Thyroid gland (tissue), 4 donors: ENCODE data around the gene TEDC1. TPM values are rescaled to one million over a fixed set of nuclear protein-coding genes. Genes with fewer than 3 reads are reported as not detected.

ENCODE experiments used
- DNase-seq, 2 donors: peaks; one replicate each; pipeline ENCODE4 v3.0.0-alpha.2; 2019
- H3K27ac ChIP-seq, 3 donors: fragments of 200-600 bp; sonication (generic); 1 replicate in 2 of 3; 2 replicates in 1 of 3; pipeline ENCODE4 v1.5.1; 2016 to 2019; ENCODE audit warnings: mild to moderate bottlenecking in 1 of 3, moderate library complexity in 1 of 3
- H3K27me3 ChIP-seq: fragments of 200-600 bp; sonication (generic); one replicate; pipeline ENCODE4 v1.5.1; 2019
- H3K36me3 ChIP-seq, 2 donors: fragments of 200-600 bp; sonication (generic); one replicate each; pipeline ENCODE4 v1.5.1; 2016 to 2019
- H3K4me1 ChIP-seq, 2 donors: fragments of 200-600 bp; sonication (generic); one replicate each; pipeline ENCODE4 v1.5.1; 2017 to 2019
- H3K4me3 ChIP-seq, 3 donors: fragments of 200-600 bp; sonication (generic); replicated peaks in 1 of 3; 1 replicate in 2 of 3; 2 replicates in 1 of 3; pipeline ENCODE4 v1.5.1; 2016; ENCODE audit warnings: mild to moderate bottlenecking in 1 of 3
- H3K9me3 ChIP-seq: fragments of 200-600 bp; sonication (generic); one replicate; pipeline ENCODE4 v1.5.1; 2017
- POLR2A ChIP-seq, 2 donors: fragments of 450-650 bp; IDR thresholded peaks; one replicate each; pipeline ENCODE4 v1.6.1; 2017; ENCODE audit warnings: antibody characterized with exemption in 2 of 2, mild to moderate bottlenecking in 2 of 2, moderate library complexity in 1 of 2
- WGBS, 2 donors: methylation state at CpG; one replicate each; pipeline ENCODE4 v1.1.5; 2017; 5-methylcytosine and 5-hydroxymethylcytosine counted together
- intact Hi-C: fragments of 100-400 bp; cut with DNase I; formaldehyde crosslinking; loops from one replicate; pipeline ENCODE4 v1.15.1; 2023
- total RNA-seq, 4 donors: library from RNA; depleted of rRNA; stranded (reverse); fragments of >200 nt; gene quantifications; one replicate each; pipeline ENCODE4 v1.2.3, GENCODE V29; 2016
- TF ChIP-seq, protein P1 (sequence below), 6 experiments: fragments of 200-600 bp in 3 of 6; fragments of 450-650 bp in 3 of 6; sonication (generic) in 3 of 6; IDR thresholded peaks; one replicate each; pipeline ENCODE4 v1.5.1; 2016 to 2019; ENCODE audit warnings: antibody characterized with exemption in 6 of 6, mild to moderate bottlenecking in 2 of 6, inconsistent platforms in 1 of 6, moderate library complexity in 1 of 6

Gene TEDC1
- total RNA-seq, 4 donors from 2014 or later, result 3.4 to 13.9 (median 8.5) TPM

DNA sequence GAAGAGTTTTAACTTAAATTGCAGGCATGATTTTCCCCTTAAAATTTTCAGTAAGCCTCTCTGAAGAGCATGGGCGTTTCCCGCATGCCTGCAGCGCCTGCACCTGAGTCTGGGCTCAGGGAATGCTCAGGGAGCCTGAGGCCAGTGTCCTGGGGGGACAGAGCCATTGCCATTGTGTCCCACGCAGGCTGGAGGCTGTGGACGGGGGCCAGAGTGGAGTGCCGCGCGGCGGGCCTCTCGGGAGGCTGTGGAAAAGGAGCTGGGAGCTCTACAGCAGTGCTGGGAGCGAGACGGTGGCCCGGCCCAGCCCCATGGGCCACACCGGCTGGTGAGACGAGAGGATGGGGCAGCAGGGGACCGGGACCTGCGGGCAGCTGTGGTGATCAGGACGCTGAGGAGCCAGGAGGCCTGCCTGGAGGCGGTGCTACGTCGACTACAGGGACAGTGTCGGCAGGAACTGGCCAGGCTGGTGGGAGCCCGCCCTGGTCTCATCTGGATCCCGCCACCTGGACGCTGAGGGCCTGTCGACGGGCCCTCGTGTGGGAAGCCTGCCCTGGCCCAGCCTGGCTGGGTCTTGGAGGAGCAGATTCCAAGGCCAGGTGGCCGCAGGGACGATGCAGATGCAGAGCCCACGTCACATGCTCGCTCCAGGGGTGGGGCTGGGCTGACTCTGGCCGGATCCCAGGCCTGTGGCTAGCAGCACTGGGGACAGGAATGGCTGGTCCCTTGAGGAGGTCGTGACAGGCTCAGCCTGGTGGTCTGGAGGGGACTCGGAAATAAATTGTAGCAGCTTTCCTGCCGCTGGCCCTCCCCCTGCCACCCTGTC is 7.6 kb downstream of the TEDC1 start:
- H3K27me3 ChIP-seq, result no peaks in the 10 kb centered on the region
- 90 to 94% methylated on average over 22 to 32 of the region's 36 CpGs for WGBS, 2 donors
- no peak for TF ChIP-seq POLR2A (IDR thresholded peaks at IDR 0.05)
- TF ChIP-seq, protein P1, sequence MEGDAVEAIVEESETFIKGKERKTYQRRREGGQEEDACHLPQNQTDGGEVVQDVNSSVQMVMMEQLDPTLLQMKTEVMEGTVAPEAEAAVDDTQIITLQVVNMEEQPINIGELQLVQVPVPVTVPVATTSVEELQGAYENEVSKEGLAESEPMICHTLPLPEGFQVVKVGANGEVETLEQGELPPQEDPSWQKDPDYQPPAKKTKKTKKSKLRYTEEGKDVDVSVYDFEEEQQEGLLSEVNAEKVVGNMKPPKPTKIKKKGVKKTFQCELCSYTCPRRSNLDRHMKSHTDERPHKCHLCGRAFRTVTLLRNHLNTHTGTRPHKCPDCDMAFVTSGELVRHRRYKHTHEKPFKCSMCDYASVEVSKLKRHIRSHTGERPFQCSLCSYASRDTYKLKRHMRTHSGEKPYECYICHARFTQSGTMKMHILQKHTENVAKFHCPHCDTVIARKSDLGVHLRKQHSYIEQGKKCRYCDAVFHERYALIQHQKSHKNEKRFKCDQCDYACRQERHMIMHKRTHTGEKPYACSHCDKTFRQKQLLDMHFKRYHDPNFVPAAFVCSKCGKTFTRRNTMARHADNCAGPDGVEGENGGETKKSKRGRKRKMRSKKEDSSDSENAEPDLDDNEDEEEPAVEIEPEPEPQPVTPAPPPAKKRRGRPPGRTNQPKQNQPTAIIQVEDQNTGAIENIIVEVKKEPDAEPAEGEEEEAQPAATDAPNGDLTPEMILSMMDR (IDR thresholded peaks at IDR 0.05), result no peak
- no peak overlapping the region for H3K4me3 ChIP-seq
- no peak overlapping the region for H3K27ac ChIP-seq
- no peaks in the 10 kb centered on the region for H3K36me3 ChIP-seq
- no peaks in the 10 kb centered on the region for H3K4me1 ChIP-seq
- intact Hi-C loops, result no loop called here
- DNase-seq, result no peak
- H3K9me3 ChIP-seq, result no peaks in the 10 kb centered on the region

DNA sequence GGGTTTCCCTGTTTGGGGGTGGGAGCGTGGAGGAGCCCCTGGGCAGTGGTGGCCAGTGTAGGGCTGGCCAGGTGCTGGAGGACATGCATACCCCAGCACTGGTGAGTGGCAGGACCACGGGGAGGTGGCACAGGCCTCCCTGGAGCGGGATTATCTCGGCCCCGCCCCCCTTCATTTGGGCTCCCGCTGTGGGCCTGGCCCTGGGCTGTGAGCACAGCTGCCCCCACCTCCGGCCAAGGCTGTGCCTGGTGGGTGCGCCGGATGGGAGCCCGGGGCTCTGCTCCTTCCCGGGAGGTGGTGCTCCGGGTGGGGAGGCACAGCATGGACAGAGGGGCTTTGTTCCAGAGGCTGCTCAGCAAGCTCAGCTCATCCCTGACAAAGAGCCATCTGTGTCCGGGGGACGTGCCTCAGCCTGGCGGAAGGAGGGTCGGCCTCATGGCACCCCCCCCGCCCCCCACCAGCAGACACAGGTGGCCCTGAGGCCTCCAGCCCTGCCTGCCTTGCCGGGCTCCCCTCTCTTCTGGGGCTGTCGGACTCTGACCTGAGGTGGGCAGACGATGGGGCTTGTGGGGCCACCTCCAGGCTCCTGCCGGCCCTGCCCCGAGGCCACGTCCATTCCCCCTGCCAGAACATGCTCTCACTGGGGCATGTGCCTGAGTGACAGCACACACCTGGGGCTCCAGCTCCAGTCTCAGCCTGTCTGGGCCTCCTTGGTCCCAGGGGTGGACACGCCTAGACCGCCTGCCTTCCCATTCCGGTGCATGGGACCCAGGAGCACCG is 8.4 kb downstream of the TEDC1 start:
- 80 to 98% methylated on average over 5 to 6 of the region's 27 CpGs for WGBS, 2 donors
- H3K4me1 ChIP-seq, result no peaks in the 10 kb centered on the region
- TF ChIP-seq, protein P1 (IDR thresholded peaks at IDR 0.05), result no peak
- TF ChIP-seq POLR2A (IDR thresholded peaks at IDR 0.05), result no peak
- H3K9me3 ChIP-seq, result no peaks in the 10 kb centered on the region
- DNase-seq, result no peak
- H3K36me3 ChIP-seq, result no peaks in the 10 kb centered on the region
- intact Hi-C loops, result no loop called here
- H3K27ac ChIP-seq, result no peak overlapping the region
- no peak overlapping the region for H3K4me3 ChIP-seq
- H3K27me3 ChIP-seq, result no peaks in the 10 kb centered on the region

DNA sequence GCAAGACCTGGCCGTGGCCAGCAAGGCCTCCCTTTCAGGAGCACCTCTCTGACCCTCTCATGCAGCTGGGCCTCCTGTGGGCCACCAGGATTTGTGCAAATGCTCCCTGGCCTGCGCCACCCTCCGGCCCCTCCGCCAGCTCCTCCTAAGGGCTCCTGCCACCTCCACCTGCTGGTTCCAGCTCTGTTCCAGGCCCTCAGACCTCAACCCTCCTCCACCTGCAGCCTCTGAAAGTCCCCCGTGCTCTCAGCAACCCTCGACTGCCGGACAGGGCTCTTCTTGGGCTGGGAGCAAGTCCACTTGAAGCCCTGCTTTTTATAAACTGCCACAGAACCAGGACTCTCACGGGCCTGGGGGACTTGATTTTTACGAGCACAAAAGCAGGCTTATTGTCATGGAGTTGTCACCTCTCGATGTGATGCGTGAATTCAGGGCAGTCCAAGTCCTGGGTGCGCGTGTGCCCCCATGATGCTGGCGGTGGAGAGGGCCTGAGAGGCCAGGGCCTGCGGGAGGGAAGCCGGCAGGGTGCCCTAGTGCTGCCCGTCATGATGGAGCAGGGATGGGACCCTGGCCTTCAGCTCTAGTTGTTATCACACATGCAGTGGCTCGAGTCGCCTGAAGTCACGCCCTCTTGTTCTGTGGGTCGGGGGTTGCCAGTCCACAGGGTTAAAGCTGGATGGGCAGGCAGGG is 9.1 kb downstream of the TEDC1 start:
- Histone ChIP-seq H3K9me3 (no peaks in the 10 kb centered on the region), H3K27me3 (no peaks in the 10 kb centered on the region), H3K36me3 (no peaks in the 10 kb centered on the region), H3K27ac (no peak overlapping the region), H3K4me3 (no peak overlapping the region), H3K4me1 (no peaks in the 10 kb centered on the region)
- WGBS, 2 donors, result 81 to 83% methylated on average over 13 to 21 of the region's 21 CpGs
- no peak for DNase-seq
- TF ChIP-seq, protein P1 (IDR thresholded peaks at IDR 0.05), result no peak
- no peak for TF ChIP-seq POLR2A (IDR thresholded peaks at IDR 0.05)
- intact Hi-C loops, result no loop called here

- no peak for DNase-seq
- WGBS, 2 donors, result 79% methylated on average over 10 of the region's 10 CpGs
Observed at GRCh38 chr14:105500726-105501101, 9.7 kb downstream of the TEDC1 start.

More at GRCh38 chr14:105500726-105501101, 9.7 kb downstream of the TEDC1 start:
- intact Hi-C loops, result no loop called here
- Histone ChIP-seq H3K4me1 (no peaks in the 10 kb centered on the region), H3K27ac (no peak overlapping the region), H3K27me3 (no peaks in the 10 kb centered on the region), H3K4me3 (no peak overlapping the region), H3K9me3 (no peaks in the 10 kb centered on the region), H3K36me3 (no peaks in the 10 kb centered on the region)
- no peak for TF ChIP-seq POLR2A (IDR thresholded peaks at IDR 0.05)
- TF ChIP-seq, protein P1 (IDR thresholded peaks at IDR 0.05), result no peak
